ENCODE measurements around the gene DLST. TPM values are rescaled to one million over a fixed set of nuclear protein-coding genes. Genes with fewer than 3 reads are reported as not detected.

The DLST gene
- total RNA-seq, 1 donor from 2014 or later, result 52.2 TPM

GRCh38 chr14:74908861-74909341 is 27.2 kb downstream of the DLST start:
- no peaks in the 10 kb centered on the region for H4K20me1 ChIP-seq (ENCODE audit: low read depth)
- no peaks in the 10 kb centered on the region for H3K9me3 Mint-ChIP-seq
- H3F3A ChIP-seq (ENCODE audit: low read depth), result peaks cover 8% of the 10 kb centered on the region
- no peaks in the 10 kb centered on the region for H3K79me2 ChIP-seq (ENCODE audit: low read depth)
- no peaks in the 10 kb centered on the region for H3K27me3 ChIP-seq
- H3K4me2 ChIP-seq, result no peak overlapping the region
- TF ChIP-seq EZH2 (IDR thresholded peaks at IDR 0.05) (no peak), EZH2phosphoT487 (IDR thresholded peaks at IDR 0.05) (no peak), CTCF (IDR thresholded peaks at IDR 0.05) (no peak)
- no peaks in the 10 kb centered on the region for H3K4me1 ChIP-seq
- H3K4me3 ChIP-seq, result no peak overlapping the region
- no peak overlapping the region for H3K27ac Mint-ChIP-seq
- H2AFZ ChIP-seq (replicated peaks), result no peak overlapping the region
- H3K36me3 Mint-ChIP-seq, result peaks cover 6% of the 10 kb centered on the region
- no peak overlapping the region for H3K27ac ChIP-seq
- no peak overlapping the region for H3K9ac ChIP-seq
- H3K9me3 ChIP-seq (ENCODE audit: low read depth), result no peaks in the 10 kb centered on the region
- DNase-seq (ENCODE audit: low spot score), result no peak
- H3K36me3 ChIP-seq, result no peaks in the 10 kb centered on the region
- H3K27me3 Mint-ChIP-seq (ENCODE audit: insufficient read depth, low read depth), result peaks cover 6% of the 10 kb centered on the region
- H3K4me1 Mint-ChIP-seq, result peaks cover 4% of the 10 kb centered on the region
- H3K4me3 Mint-ChIP-seq, result no peak overlapping the region

GRCh38 chr14:74909501-74909900 is 27.8 kb downstream of the DLST start:
- TF ChIP-seq CTCF (IDR thresholded peaks at IDR 0.05) (no peak), EZH2phosphoT487 (IDR thresholded peaks at IDR 0.05) (no peak), EZH2 (IDR thresholded peaks at IDR 0.05) (no peak)
- Histone ChIP-seq H3K9ac (no peak overlapping the region), H3K27ac (no peak overlapping the region), H4K20me1 (ENCODE audit: low read depth) (no peaks in the 10 kb centered on the region), H3K4me3 (no peak overlapping the region), H3K36me3 (no peaks in the 10 kb centered on the region), H3K27me3 (no peaks in the 10 kb centered on the region), H3K9me3 (ENCODE audit: low read depth) (no peaks in the 10 kb centered on the region), H2AFZ (replicated peaks) (no peak overlapping the region), H3K4me2 (no peak overlapping the region), H3K4me1 (no peaks in the 10 kb centered on the region), H3K79me2 (ENCODE audit: low read depth) (no peaks in the 10 kb centered on the region), H3F3A (ENCODE audit: low read depth) (peaks cover 8% of the 10 kb centered on the region)
- Mint-ChIP-seq H3K4me1 (peaks cover 4% of the 10 kb centered on the region), H3K27ac (no peak overlapping the region), H3K27me3 (ENCODE audit: insufficient read depth, low read depth) (peaks cover 6% of the 10 kb centered on the region), H3K9me3 (no peaks in the 10 kb centered on the region), H3K36me3 (peaks cover 4% of the 10 kb centered on the region), H3K4me3 (no peak overlapping the region)
- no peak for DNase-seq (ENCODE audit: low spot score)

- Histone ChIP-seq H3K79me2 (ENCODE audit: low read depth) (no peaks in the 10 kb centered on the region), H3K9ac (no peak overlapping the region), H3K9me3 (ENCODE audit: low read depth) (no peaks in the 10 kb centered on the region), H3K4me3 (no peak overlapping the region), H3K36me3 (no peaks in the 10 kb centered on the region), H3K4me1 (no peaks in the 10 kb centered on the region), H2AFZ (replicated peaks) (no peak overlapping the region), H4K20me1 (ENCODE audit: low read depth) (no peaks in the 10 kb centered on the region), H3K4me2 (no peak overlapping the region), H3F3A (ENCODE audit: low read depth) (peaks cover 6% of the 10 kb centered on the region), H3K27me3 (no peaks in the 10 kb centered on the region), H3K27ac (no peak overlapping the region)
- no peaks in the 10 kb centered on the region for H3K36me3 Mint-ChIP-seq
- H3K4me1 Mint-ChIP-seq, result peaks cover 4% of the 10 kb centered on the region
- TF ChIP-seq EZH2phosphoT487 (IDR thresholded peaks at IDR 0.05) (no peak), CTCF (IDR thresholded peaks at IDR 0.05) (no peak), EZH2 (IDR thresholded peaks at IDR 0.05) (no peak)
- H3K27me3 Mint-ChIP-seq (ENCODE audit: insufficient read depth, low read depth), result peaks cover 6% of the 10 kb centered on the region
- H3K9me3 Mint-ChIP-seq, result no peaks in the 10 kb centered on the region
- no peak for DNase-seq (ENCODE audit: low spot score)
- H3K27ac Mint-ChIP-seq, result no peak overlapping the region
- H3K4me3 Mint-ChIP-seq, result no peak overlapping the region
Measured at GRCh38 chr14:74909911-74910310, 28.2 kb downstream of the DLST start.
